ENCODE results near the gene CLDN25. TPM values are rescaled to one million over a fixed set of nuclear protein-coding genes. Genes with fewer than 3 reads are reported as not detected.

The CLDN25 gene
- total and polyA plus RNA-seq, 2 of the 13 experiments (the other 11 are each of a cell fraction or from before 2014, with no cell fraction given) = not detected

GRCh38 chr11:113773416-113774173, 6.0 kb upstream of the CLDN25 start, which contains the start of gene ZW10 (continued):
- TF ChIP-seq BRF2 (CRISPR knock-in tag; IDR thresholded peaks at IDR 0.05) (0 out of 2 replicates have a peak, but pooled peaks have one; percentile 52), SALL1 (CRISPR knock-in tag; IDR thresholded peaks at IDR 0.05) (peak; percentile 67; the same call in 1 of the 2 replicates), RAD51 (IDR thresholded peaks at IDR 0.05; ENCODE audit: borderline replicate concordance) (no peak), ZSCAN20 (CRISPR knock-in tag; IDR thresholded peaks at IDR 0.05; ENCODE audit: borderline replicate concordance) (0 out of 2 replicates have a peak, but pooled peaks have one; percentile 56), KDM5A (IDR thresholded peaks at IDR 0.05; ENCODE audit: borderline replicate concordance, low read length) (peak; percentile 84), TSC22D2 (CRISPR knock-in tag; IDR thresholded peaks at IDR 0.05; ENCODE audit: borderline replicate concordance) (no peak), CEBPB (IDR thresholded peaks at IDR 0.05; ENCODE audit: borderline replicate concordance, low read depth, low read length) (no peak), ZNF12 (CRISPR knock-in tag; IDR thresholded peaks at IDR 0.05) (no peak), USF2 (IDR thresholded peaks at IDR 0.05; ENCODE audit: low read depth, low read length) (no peak), USF2 (CRISPR knock-in tag; IDR thresholded peaks at IDR 0.05; ENCODE audit: borderline replicate concordance) (no peak; the same call in 1 of the 2 replicates), NR2F1 (CRISPR knock-in tag; IDR thresholded peaks at IDR 0.05) (no peak), PHF21A (CRISPR knock-in tag; IDR thresholded peaks at IDR 0.05) (peak; percentile 74), ZNF230 (CRISPR knock-in tag; IDR thresholded peaks at IDR 0.05) (no peak), FUBP1 (CRISPR knock-in tag; IDR thresholded peaks at IDR 0.05; ENCODE audit: borderline replicate concordance) (no peak), ZNF282 (IDR thresholded peaks at IDR 0.05; ENCODE audit: partially characterized antibody) (no peak), GLI4 (CRISPR knock-in tag; IDR thresholded peaks at IDR 0.05; ENCODE audit: borderline replicate concordance) (no peak)
